Peyer's patch (tissue), 4 donors: Measurements from ENCODE around the gene NXT1.

Source experiments
- POLR2A ChIP-seq, 2 donors: fragments of 450-650 bp; IDR thresholded peaks; one replicate each; pipeline ENCODE4 v1.5.1; 2017; ENCODE audit warnings: antibody characterized with exemption in 2 of 2, mild to moderate bottlenecking in 2 of 2, moderate library complexity in 2 of 2
- TF ChIP-seq, protein P1 (sequence below), 6 experiments: fragments of 450-650 bp in 4 of 6; fragments of 200-600 bp in 2 of 6; sonication (generic) in 1 of 6; IDR thresholded peaks; one replicate each; pipeline ENCODE4 v1.5.1; 2017 to 2019; ENCODE audit warnings: antibody characterized with exemption in 6 of 6, mild to moderate bottlenecking in 3 of 6, moderate library complexity in 1 of 6

DNA sequence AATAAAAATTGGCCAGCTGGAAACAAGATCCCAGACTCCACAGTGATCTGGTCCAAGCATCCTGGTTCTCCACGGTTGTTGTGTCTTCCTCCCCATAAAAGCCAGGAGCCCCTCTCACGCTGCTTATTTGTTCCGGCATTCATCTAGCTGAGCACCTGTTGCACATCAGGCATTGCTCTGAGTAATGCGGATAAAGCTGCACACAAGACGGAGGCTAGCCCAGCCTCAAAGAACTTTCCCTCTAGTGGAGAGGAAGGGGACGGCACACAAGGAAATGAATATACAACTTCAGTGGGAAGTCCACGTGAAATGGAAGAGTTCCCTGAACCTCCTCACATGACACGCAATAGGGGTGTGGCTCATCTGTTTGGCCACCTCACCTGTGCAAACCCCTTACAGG lies 30.3 kb upstream of the NXT1 start:
- TF ChIP-seq, protein P1, sequence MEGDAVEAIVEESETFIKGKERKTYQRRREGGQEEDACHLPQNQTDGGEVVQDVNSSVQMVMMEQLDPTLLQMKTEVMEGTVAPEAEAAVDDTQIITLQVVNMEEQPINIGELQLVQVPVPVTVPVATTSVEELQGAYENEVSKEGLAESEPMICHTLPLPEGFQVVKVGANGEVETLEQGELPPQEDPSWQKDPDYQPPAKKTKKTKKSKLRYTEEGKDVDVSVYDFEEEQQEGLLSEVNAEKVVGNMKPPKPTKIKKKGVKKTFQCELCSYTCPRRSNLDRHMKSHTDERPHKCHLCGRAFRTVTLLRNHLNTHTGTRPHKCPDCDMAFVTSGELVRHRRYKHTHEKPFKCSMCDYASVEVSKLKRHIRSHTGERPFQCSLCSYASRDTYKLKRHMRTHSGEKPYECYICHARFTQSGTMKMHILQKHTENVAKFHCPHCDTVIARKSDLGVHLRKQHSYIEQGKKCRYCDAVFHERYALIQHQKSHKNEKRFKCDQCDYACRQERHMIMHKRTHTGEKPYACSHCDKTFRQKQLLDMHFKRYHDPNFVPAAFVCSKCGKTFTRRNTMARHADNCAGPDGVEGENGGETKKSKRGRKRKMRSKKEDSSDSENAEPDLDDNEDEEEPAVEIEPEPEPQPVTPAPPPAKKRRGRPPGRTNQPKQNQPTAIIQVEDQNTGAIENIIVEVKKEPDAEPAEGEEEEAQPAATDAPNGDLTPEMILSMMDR (IDR thresholded peaks at IDR 0.05), result peak in 3 of 6 experiments; percentile 25 to 33 (median 28)
- TF ChIP-seq POLR2A (IDR thresholded peaks at IDR 0.05), result no peak
